ENCODE measurements around the gene OR4D2. TPM values are rescaled to one million over a fixed set of nuclear protein-coding genes. Genes with fewer than 3 reads are reported as not detected.
"Not testable (repeated sequence)": the region's sequence is repeated elsewhere in the genome, so short reads cannot be mapped to it uniquely, and the experiment has no call there.

OR4D2 gene
- total and polyA plus RNA-seq, 10 donors = not detected

DNA sequence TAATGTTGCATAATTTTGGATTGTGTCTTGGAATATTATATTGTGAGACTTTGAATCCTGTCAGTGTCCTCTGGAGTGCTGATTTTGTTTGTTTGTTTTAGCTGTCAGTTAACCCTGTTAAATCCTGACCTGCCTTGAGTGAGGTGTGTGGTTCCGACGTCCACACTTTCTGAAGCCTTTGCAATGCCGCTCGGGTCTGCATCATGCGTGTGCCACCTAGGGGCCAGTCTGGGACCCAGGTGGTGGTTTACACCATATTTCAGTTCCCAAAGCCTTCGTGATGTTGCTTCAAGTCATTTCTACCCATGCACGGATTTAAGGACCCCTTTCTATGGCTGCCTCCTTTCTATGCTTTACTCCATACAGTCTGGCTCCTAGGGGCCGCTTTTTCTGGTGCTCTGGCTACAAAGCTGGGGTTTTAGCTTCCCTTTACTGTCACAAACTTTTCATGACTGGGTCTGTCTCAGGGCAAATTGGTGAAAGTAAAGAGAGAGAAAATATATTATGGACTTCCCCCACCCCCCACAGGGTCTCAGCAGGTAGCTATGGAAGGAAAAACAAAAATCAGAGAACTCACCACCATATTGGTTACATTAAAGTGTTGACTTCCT, 30.0 kb upstream of the OR4D2 start:
- intact Hi-C loops (cut with DNase I; ENCODE audit: low total_unique reads) = no loop called here
- H3K27ac ChIP-seq = no peak overlapping the region
- WGBS, 5 donors = 39 to 56% (median 43%) methylated on average over 8 of the region's 8 CpGs
- H3K4me3 ChIP-seq = no peak overlapping the region
- no peaks in the 10 kb centered on the region for H3K36me3 ChIP-seq
- H3K27me3 ChIP-seq (replicated peaks in 1 of 7) = peaks cover 0 to 59% (median 0%) of the 10 kb centered on the region in 7 donors
- no peak for TF ChIP-seq POLR2AphosphoS5 (IDR thresholded peaks at IDR 0.05)
- TF ChIP-seq, protein P1, sequence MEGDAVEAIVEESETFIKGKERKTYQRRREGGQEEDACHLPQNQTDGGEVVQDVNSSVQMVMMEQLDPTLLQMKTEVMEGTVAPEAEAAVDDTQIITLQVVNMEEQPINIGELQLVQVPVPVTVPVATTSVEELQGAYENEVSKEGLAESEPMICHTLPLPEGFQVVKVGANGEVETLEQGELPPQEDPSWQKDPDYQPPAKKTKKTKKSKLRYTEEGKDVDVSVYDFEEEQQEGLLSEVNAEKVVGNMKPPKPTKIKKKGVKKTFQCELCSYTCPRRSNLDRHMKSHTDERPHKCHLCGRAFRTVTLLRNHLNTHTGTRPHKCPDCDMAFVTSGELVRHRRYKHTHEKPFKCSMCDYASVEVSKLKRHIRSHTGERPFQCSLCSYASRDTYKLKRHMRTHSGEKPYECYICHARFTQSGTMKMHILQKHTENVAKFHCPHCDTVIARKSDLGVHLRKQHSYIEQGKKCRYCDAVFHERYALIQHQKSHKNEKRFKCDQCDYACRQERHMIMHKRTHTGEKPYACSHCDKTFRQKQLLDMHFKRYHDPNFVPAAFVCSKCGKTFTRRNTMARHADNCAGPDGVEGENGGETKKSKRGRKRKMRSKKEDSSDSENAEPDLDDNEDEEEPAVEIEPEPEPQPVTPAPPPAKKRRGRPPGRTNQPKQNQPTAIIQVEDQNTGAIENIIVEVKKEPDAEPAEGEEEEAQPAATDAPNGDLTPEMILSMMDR (IDR thresholded peaks at IDR 0.05 in 8 of 11, conservative IDR thresholded peaks at IDR 0.05 in 3 of 11) = no peak
- no peak for TF ChIP-seq POLR2A (IDR thresholded peaks at IDR 0.05)
- DNase-seq = no peak
- H3K4me1 ChIP-seq = no peaks in the 10 kb centered on the region
- peaks cover 0 to 21% (median 14%) of the 10 kb centered on the region in 8 donors for H3K9me3 ChIP-seq

DNA sequence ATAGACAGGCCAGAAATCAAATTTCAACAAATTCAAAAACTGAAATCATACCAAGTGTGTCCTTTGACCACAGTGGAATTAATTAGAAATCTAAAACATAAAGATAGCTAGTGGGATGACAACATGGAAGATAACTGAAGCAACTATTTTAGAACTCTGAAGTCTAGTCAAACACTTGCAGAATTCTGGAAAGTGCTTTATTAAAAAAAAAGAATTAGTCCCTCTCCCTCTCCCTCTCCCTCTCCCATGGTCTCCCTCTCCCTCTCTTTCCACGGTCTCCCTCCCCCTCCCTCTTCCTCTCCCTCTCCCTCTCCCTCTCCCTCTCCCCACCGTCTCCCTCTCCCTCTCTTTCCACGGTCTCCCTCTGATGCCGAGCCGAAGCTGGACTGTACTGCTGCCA, 25.3 kb upstream of the OR4D2 start:
- no peak for DNase-seq
- no peak overlapping the region for H3K27ac ChIP-seq
- no peaks in the 10 kb centered on the region for H3K4me1 ChIP-seq
- no peak for TF ChIP-seq POLR2AphosphoS5 (IDR thresholded peaks at IDR 0.05)
- no peak for TF ChIP-seq POLR2A (IDR thresholded peaks at IDR 0.05)
- TF ChIP-seq, protein P1 (IDR thresholded peaks at IDR 0.05 in 8 of 11, conservative IDR thresholded peaks at IDR 0.05 in 3 of 11) = no peak
- no peak overlapping the region for H3K4me3 ChIP-seq
- peaks cover 7 to 41% (median 34%) of the 10 kb centered on the region in 8 donors for H3K9me3 ChIP-seq
- intact Hi-C loops (cut with DNase I; ENCODE audit: low total_unique reads) = no loop called here
- H3K36me3 ChIP-seq = no peaks in the 10 kb centered on the region
- peaks cover 0 to 25% (median 0%) of the 10 kb centered on the region in 7 donors for H3K27me3 ChIP-seq (replicated peaks in 1 of 7)
- WGBS, 5 donors = 77 to 88% (median 80%) methylated on average over 3 to 5 of the region's 5 CpGs

DNA sequence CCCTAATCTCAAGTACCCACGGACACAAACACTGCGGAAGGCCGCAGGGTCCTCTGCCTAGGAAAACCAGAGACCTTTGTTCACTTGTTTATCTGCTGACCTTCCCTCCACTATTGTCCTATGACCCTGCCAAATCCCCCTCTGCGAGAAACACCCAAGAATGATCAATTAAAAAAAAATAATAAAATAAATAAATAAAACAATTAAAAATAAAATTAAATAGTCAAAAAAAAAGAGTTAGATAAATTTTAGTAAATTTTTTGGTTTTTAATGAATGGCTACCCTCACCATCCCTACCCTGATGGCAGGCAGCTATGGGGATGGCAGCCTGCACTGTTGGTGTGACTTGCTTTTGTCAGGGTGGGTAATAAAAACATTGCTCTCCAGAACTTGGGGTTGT, 23.4 kb upstream of the OR4D2 start:
- H3K4me1 ChIP-seq; DNase-seq; H3K27ac ChIP-seq; intact Hi-C loops (cut with DNase I; ENCODE audit: low total_unique reads); H3K4me3 ChIP-seq; H3K36me3 ChIP-seq: not testable (repeated sequence)
- WGBS, 5 donors = 71 to 96% (median 86%) methylated on average over 4 of the region's 4 CpGs
- H3K9me3 ChIP-seq = peaks cover 7 to 40% (median 36%) of the 10 kb centered on the region in 8 donors
- peaks cover 0 to 23% (median 0%) of the 10 kb centered on the region in 7 donors for H3K27me3 ChIP-seq (replicated peaks in 1 of 7)

GRCh38 chr17:58144801-58145200, 22.0 kb upstream of the OR4D2 start:
- peaks cover 7 to 40% (median 36%) of the 10 kb centered on the region in 8 donors for H3K9me3 ChIP-seq
- H3K36me3 ChIP-seq = no peaks in the 10 kb centered on the region
- intact Hi-C loops (cut with DNase I; ENCODE audit: low total_unique reads) = no loop called here

More at GRCh38 chr17:58144801-58145200, 22.0 kb upstream of the OR4D2 start:
- Histone ChIP-seq H3K27ac (no peak overlapping the region), H3K4me3 (no peak overlapping the region), H3K4me1 (no peaks in the 10 kb centered on the region), H3K27me3 (replicated peaks in 1 of 7) (peaks cover 0 to 12% (median 0%) of the 10 kb centered on the region in 7 donors)
- WGBS, 5 donors = 76 to 93% (median 84%) methylated on average over 1 of the region's 1 CpG
- DNase-seq = no peak
- TF ChIP-seq POLR2A (IDR thresholded peaks at IDR 0.05) (no peak), POLR2AphosphoS5 (IDR thresholded peaks at IDR 0.05) (no peak)
- TF ChIP-seq, protein P1 (IDR thresholded peaks at IDR 0.05 in 8 of 11, conservative IDR thresholded peaks at IDR 0.05 in 3 of 11) = no peak

Data from spleen (tissue), 11 donors.